ENCODE results near the gene PROZ.
"Not testable (repeated sequence)": the region's sequence is repeated elsewhere in the genome, so short reads cannot be mapped to it uniquely, and the experiment has no call there.

PROZ gene, protein sequence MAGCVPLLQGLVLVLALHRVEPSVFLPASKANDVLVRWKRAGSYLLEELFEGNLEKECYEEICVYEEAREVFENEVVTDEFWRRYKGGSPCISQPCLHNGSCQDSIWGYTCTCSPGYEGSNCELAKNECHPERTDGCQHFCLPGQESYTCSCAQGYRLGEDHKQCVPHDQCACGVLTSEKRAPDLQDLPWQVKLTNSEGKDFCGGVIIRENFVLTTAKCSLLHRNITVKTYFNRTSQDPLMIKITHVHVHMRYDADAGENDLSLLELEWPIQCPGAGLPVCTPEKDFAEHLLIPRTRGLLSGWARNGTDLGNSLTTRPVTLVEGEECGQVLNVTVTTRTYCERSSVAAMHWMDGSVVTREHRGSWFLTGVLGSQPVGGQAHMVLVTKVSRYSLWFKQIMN

DNA sequence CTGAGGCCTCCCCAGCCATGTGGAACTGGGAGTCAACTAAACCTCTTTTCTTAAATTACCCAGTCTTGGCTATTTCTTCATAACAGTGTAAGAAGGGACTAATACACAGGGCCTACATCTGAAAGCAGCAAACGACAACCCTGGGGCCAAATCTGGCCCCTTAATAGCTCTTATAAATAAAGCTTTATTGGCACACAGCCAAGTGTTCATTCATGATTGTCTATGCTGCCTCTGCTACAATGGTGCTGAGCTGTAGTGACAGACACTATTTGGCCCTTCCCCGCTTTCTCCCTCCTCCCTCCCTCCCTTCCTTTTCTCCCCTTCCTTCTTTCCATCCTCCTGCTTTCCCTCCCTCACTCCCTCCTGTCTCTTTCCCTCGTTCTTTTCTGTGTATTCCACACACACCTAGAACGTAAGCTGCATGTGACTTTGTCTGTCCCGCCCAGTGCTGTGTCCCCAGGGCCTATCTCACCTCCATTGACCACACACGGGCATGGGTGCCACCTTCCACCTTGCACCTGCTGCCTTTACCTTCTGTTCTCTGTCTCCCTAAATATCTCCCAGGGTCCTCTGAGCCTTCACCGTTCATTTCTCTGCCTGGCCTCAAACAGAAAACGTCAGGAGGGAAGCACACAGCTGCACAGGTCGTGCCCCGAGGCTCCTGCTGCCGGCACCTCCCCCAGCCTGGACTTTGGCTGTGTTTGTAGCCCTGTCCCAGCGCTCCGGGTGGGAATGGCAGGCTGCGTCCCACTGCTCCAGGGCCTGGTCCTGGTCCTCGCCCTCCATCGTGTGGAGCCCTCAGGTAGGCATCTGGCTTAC is at the start of gene PROZ:
PROZ (plus strand) TSS at position 720 of the 819 bp plus-strand sequence; CDS start at position 733, 13 bp downstream.
- in situ Hi-C loops (cut with MboI; ENCODE audit: low pct_unique_long_range_greater_than_20kb, low sequenced_read_pairs), result no loop called here

DNA sequence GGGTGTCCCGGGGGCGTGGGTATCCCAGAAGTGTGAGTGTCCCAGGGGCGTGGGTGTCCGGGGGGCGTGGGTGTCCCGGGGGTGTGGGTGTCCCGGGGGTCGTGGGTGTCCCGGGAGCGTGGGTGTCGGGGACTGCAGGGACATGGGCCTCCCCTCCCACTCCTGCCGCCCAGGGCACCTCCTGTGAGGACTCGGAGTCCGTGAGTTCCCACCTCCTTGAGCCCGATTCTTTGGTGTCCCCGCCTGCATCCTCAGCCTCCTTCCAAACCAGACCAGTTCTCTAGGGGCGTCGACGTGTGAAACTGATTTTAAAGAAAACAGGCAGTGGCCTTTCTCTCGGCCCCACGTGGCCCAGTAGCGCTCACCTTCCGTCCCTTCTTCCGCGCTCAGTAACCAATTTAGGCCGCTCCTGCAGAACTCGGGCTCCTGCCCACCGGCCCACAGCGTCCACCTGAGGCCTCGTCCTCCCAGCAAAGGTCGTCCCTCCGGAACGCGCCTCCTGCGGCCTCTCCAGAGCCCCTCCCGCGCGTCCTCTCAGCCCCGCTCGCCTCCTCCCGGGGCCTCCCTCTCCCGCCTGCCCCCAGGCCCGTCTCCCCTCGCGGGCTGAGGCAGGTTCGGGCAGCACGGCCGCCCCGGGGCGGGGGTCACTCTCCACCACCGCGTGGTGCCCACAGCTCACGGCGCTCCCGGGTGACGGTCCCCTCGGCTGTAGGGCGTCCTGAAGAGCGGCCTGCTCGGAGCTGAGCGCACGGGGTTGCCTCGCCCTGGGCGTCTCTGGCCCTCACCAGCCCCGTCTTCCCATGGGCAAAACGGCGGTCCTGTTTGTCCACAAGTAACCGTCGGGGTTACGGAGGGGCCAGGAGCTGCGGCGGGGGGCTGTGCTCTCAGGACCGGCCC is 49.0 kb upstream of the PROZ start:
- in situ Hi-C loops (cut with MboI; ENCODE audit: low pct_unique_long_range_greater_than_20kb, low sequenced_read_pairs), result no loop called here
- no peak for DNase-seq

More for the DNA sequence above, at the start of gene PROZ:
- no peak for DNase-seq

DNA sequence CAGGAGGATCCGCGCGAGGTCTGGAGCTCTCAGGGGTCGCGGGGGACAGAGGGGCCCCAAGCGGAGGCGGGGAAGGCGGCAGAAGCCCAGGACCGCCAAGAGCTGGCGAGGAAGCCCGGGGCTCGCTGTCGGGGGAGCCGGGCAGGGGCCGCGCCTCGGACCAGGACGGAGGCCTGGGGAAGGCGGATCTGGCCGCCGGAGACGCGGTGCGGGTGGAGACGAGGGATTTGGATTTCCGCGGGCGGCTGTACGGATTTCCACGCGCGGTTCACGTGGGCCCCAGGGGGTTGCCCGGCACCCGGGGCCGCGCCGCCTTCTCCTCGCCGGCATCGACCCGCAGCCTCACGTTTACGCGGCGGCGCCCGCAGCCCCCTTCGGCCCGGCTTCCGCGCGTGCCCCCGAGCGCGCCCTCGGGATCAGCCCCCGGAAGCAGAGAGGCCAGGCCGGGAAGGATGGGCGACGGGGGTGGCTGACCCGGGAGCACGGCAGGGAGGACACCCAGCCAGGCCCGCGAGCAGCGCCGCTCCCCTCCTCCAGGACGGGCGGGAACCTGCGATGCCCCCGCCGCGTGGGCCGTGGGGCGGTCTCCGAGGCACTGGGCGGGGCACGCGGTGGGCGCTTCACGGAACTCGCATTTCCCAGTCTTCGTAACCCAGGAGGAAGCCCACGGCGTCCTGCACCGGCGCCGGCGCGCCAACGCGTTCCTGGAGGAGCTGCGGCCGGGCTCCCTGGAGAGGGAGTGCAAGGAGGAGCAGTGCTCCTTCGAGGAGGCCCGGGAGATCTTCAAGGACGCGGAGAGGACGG is 48.2 kb upstream of the PROZ start:
- in situ Hi-C loops (cut with MboI; ENCODE audit: low pct_unique_long_range_greater_than_20kb, low sequenced_read_pairs), result no loop called here
- no peak for DNase-seq

DNA sequence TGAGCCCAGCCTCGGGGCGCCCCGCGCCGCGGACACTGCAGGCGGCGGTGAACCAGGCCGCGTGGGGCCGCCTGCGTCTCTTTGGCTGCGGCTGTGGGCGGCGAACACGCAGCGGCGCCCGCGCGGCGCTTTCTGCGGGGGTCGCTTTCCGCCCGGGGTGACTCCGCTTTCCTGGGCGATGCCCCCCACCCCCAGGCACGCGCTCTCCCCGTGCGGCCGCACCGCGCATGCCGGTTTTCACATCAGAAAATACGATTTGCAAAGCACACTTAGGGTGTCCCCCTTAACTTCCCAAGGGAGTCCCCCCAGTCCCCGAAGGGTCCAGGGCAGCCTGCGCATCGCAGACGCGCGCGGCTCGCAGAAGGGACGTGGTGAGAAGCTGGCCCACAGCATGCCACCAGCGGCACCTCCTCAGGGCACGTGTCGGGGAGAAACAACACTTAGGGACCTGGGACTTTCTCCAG is 47.6 kb upstream of the PROZ start:
- no peak for DNase-seq
- in situ Hi-C loops (cut with MboI; ENCODE audit: low pct_unique_long_range_greater_than_20kb, low sequenced_read_pairs), result no loop called here

DNA sequence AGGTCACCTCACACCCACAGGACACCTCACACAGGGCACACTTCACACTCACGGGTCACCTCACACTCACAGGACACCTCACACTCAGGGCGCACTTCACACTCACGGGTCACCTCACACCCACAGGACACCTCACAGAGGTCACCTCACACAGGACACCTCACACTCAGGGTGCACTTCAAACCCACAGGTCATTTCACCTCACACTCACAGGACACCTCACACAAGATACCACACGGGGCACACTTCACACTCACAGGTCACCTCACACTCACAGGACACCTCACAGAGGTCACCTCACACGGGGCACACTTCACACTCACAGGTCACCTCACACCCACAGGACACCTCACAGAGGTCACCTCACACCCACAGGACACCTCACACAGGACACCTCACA is 46.6 kb upstream of the PROZ start:
- in situ Hi-C loops (cut with MboI; ENCODE audit: low pct_unique_long_range_greater_than_20kb, low sequenced_read_pairs); DNase-seq: not testable (repeated sequence)

DNA sequence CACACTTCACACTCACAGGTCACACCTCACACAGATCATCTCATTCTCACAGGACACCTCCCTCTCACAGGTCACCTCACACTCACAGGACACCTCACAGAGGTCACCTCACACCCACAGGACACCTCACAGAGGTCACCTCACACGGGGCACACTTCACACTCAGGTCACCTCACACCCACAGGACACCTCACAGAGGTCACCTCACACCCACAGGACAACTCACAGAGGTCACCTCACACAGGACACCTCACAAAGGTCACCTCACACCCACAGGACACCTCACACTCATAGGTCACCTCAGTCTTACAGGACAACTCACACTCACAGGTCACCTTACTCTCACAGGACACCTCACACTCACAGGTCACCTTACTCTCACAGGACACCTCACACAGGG is 46.0 kb upstream of the PROZ start:
- DNase-seq; in situ Hi-C loops (cut with MboI; ENCODE audit: low pct_unique_long_range_greater_than_20kb, low sequenced_read_pairs): not testable (repeated sequence)

DNA sequence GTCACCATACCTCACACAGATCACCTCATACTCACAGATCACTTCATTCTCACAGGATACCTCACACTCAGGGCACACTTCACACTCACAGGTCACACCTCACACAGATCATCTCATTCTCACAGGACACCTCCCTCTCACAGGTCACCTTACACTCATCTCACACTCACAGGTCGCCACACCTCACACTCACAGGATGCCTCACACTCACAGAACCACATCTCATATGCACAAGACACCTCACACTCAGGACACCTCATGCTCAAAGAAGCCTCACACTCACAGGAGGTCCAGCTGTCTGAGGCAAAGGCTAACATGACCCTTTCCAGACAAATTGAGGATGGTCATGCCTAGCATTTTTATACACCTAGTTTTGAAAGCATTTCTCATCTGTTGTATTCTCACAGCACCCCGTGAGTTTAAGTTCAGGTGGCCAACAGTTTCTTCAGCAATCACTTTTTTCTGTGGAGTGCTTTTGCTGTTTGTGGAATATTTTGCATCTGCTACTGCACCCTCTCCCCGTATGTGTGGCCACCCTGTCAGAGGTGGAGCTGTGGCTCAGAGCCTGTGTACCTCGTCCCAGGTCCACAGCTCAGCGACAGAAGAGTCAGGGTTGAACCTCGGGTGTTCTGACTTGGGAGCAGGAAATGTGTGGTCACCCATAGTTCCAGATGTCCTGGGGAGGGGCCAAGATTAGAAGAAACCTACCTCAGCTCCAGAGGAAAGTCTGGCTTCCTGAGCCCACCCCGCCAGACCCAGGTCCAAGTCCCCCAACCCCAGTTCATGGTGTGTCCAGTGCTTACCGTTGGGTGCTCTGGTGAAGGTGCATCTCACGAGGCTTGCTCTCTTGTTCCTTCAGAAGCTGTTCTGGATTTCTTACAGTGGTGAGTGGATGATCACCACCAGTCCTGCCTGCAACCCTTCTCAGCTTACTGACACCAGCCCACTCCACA is 45.3 kb upstream of the PROZ start:
- no peak for DNase-seq
- in situ Hi-C loops (cut with MboI; ENCODE audit: low pct_unique_long_range_greater_than_20kb, low sequenced_read_pairs), result no loop called here

DNA sequence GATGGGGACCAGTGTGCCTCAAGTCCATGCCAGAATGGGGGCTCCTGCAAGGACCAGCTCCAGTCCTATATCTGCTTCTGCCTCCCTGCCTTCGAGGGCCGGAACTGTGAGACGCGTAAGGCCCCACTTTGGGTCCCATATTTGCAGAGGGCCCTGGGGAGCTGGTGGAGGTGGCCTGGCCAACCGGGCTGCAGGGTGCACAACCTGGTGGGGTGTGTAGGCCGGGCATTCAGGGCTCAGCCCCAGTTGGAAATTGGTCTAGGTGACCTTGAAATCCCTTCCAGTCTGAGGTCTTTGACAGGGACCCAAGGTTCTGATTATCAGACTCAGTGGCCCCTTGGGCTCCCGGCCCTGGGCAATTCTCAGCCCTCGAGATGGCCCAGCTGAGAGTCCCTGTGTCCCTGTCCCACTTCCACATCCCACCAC is 44.6 kb upstream of the PROZ start:
- no peak for DNase-seq
- in situ Hi-C loops (cut with MboI; ENCODE audit: low pct_unique_long_range_greater_than_20kb, low sequenced_read_pairs), result no loop called here

DNA sequence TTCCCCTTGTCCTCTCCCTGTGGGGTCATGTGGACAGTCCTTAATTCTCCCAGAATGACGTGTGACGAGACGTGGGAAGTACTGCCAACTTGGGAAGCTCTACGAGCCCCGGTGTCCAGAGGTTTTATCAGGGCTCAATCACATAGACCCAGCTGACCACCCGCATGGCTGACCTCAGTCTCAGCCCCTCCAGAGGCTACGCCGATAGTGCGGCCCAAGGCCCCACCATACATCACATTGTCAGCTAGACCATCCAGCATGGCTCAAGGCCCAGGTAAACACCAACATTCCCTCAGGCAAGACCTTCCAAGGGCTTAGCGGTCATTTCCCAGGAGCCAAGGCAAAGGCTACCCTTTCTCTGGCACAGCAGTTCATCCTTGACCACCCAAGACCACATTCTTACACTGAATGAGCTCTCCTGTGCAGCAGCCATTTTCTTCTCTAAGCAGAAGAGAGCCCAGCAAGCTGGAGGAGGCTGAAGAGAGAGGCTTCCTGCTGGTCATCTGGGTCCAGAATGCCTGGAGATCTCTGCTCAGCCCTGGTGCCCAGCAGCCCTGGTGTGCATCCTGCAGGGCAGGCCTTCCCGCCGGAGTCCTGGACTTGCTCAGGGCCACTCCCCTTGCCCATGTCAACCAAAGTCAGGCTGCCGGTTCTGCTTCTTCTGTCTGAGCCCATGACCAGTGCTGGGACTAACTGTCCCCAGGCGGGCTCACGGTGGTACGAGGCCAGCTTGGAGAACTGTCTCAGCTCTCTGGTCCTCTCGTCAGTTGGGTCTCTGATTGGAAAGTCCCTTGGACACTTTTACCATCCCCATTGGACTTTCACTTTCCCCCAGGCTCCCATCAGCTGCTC is 43.7 kb upstream of the PROZ start:
- in situ Hi-C loops (cut with MboI; ENCODE audit: low pct_unique_long_range_greater_than_20kb, low sequenced_read_pairs), result no loop called here

DNA sequence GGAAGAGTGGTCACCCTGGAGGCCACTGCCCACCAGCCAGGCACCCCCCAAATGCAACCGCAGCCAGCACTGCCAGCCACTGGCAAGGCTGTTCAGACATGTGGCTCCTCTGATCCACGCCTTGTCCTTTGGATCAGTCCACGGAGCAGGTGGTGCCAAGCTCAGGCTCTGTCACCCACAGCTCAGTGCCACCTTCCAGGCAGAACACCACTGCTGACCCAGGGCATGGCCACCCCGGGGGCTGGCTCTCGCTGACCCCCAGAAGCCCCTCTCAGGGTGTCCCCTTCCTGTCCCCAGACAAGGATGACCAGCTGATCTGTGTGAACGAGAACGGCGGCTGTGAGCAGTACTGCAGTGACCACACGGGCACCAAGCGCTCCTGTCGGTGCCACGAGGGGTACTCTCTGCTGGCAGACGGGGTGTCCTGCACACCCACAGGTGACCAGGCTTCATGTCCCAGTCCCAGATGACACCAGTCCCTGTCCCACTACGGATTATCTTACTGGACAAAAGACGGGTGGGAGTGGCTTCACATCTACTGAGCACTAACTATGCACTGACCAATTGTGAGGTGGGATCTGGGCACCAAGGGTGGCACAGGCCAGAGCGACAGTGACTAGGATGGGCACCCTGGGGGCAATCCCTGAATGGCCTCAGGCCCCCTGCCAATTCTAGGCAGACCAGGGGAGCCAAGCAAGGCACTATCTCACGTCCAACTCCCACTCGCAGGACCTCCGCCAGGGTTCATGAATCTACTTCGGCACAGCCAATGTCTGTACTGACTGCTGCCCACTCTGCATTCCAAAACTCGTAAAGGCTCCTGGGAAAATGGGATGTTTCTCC is 42.9 kb upstream of the PROZ start:
- in situ Hi-C loops (cut with MboI; ENCODE audit: low pct_unique_long_range_greater_than_20kb, low sequenced_read_pairs), result no loop called here
- no peak for DNase-seq

More for the DNA sequence above, 43.7 kb upstream of the PROZ start:
- DNase-seq, result no peak

DNA sequence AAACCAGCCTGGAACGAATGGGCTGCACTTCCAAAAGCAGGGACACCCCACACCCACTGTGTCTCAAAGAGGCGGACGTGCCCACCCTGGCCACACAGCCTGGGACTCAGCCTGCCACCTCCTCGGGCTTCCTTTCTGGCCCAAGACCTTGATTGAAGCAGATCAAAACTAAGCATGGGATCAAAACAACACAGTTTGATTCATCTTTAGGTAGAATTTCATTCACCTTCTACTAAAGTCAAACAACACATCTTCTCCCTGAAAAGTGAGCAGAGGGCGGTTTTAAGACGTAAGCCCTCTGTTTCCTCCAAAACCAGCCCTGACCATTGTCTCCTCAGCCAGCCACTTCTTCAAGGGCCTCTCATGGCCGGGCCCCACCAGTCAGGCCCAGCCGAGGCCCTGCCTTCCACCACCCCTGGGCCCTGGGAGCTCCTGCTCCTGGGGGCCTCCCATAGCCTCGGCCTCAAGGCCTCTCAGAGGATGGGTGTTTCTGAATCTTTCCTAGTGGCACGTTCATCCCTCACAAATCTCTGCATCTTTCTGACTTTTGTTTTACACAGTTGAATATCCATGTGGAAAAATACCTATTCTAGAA is 42.1 kb upstream of the PROZ start:
- in situ Hi-C loops (cut with MboI; ENCODE audit: low pct_unique_long_range_greater_than_20kb, low sequenced_read_pairs), result no loop called here
- no peak for DNase-seq

DNA sequence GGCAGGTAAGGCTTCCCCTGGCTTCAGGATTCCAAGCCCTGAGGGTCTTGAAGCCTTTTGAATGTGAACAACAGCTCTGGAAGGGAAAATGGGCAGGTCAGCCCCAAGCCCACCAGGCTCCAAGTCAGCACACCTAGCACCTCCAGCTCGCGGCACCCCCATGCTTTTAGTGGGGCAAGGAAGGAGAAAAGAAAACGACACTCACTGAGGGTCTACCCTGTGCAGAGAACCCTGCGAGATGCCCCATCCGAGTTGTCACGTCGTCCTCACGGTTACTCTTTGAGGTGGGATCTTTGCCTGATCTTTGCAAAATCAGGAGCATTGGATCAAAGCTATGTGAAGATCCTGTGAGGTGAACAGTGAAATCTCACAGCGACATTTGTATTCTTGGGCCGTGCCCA is 41.6 kb upstream of the PROZ start:
- no peak for DNase-seq
- in situ Hi-C loops (cut with MboI; ENCODE audit: low pct_unique_long_range_greater_than_20kb, low sequenced_read_pairs), result no loop called here

DNA sequence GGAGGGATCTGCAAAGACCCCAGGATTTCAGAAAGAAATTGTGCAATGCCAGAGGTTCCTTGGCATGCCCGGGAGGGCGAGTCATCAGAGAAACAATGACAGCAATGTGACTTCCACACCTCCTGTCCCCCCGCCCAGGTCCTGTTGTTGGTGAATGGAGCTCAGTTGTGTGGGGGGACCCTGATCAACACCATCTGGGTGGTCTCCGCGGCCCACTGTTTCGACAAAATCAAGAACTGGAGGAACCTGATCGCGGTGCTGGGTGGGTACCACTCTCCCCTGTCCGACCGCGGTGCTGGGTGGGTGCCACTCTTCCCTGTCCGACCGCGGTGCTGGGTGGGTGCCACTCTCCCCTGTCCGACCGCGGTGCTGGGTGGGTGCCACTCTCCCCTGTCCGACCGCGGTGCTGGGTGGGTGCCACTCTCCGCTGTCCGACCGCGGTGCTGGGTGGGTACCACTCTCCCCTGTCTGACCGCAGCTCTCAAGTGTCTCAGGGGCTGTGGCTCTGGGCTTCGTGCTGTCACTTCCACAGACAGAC is 41.0 kb upstream of the PROZ start:
- in situ Hi-C loops (cut with MboI; ENCODE audit: low pct_unique_long_range_greater_than_20kb, low sequenced_read_pairs), result no loop called here
- no peak for DNase-seq

DNA sequence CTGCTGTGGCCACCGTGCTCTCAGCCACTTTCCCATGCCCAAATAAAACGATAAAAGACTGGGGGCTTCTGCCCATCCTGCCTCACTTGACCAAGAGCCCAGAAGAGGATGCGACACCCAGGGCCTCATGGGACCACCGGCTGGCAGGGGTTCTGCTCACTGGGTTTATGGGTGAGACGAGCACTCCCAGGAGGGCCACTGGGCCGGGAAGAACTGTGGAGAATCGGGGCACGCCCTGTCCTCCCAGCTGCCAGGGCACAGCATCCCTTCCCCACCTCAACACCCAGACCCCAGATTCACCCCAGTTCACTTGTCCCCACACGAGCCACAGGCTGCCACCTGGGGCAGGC is 40.6 kb upstream of the PROZ start:
- DNase-seq, result no peak

DNA sequence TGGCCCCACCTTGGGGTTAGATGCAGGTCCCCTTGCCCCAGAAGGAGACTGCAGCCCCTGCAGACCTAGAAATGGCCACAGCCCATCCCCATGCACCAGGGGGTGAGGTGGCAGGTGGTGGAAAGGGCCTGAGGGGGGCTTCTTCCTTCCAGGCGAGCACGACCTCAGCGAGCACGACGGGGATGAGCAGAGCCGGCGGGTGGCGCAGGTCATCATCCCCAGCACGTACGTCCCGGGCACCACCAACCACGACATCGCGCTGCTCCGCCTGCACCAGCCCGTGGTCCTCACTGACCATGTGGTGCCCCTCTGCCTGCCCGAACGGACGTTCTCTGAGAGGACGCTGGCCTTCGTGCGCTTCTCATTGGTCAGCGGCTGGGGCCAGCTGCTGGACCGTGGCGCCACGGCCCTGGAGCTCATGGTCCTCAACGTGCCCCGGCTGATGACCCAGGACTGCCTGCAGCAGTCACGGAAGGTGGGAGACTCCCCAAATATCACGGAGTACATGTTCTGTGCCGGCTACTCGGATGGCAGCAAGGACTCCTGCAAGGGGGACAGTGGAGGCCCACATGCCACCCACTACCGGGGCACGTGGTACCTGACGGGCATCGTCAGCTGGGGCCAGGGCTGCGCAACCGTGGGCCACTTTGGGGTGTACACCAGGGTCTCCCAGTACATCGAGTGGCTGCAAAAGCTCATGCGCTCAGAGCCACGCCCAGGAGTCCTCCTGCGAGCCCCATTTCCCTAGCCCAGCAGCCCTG is 40.0 kb upstream of the PROZ start:
- no peak for DNase-seq
- in situ Hi-C loops (cut with MboI; ENCODE audit: low pct_unique_long_range_greater_than_20kb, low sequenced_read_pairs), result no loop called here

More for the DNA sequence above, 40.6 kb upstream of the PROZ start:
- in situ Hi-C loops (cut with MboI; ENCODE audit: low pct_unique_long_range_greater_than_20kb, low sequenced_read_pairs), result no loop called here

Measured in KBM-7 (cell line).